HCT116 (cell line): ENCODE results near the gene LHFPL4.

Experiments used
- CBX3 ChIP-seq: IDR thresholded peaks from 2 replicates; pipeline ENCODE4 v1.6.1; 2012; ENCODE audit warnings: low read depth
- EZH2 ChIP-seq: fragments of 200-600 bp; sonication (generic); IDR thresholded peaks from 2 replicates; pipeline ENCODE4 v1.6.1; 2017; ENCODE audit warnings: antibody characterized with exemption, mixed run types
- ZNF274 ChIP-seq: fragments of 200-500 bp; sonication (Bioruptor generic); IDR thresholded peaks from 2 replicates; pipeline ENCODE4 v1.6.1; 2014; ENCODE audit warnings: mild to moderate bottlenecking, low read depth, low read length, inconsistent platforms
- TF ChIP-seq, protein P1 (sequence below), 3 experiments: fragments of 200-600 bp in 1 of 3; sonication (generic) in 1 of 3; IDR thresholded peaks in 2 of 3; conservative IDR thresholded peaks in 1 of 3; 2 replicates each; pipeline ENCODE4 v1.5.1; 2012 to 2017; ENCODE audit warnings: low read depth in 2 of 3, low read length in 2 of 3, antibody characterized with exemption in 1 of 3, borderline replicate concordance in 1 of 3, control low read depth in 1 of 3, mild to moderate bottlenecking in 1 of 3, mixed read lengths in 1 of 3, mixed run types in 1 of 3, moderate library complexity in 1 of 3; ENCODE audit not compliant: insufficient read depth in 1 of 3

DNA sequence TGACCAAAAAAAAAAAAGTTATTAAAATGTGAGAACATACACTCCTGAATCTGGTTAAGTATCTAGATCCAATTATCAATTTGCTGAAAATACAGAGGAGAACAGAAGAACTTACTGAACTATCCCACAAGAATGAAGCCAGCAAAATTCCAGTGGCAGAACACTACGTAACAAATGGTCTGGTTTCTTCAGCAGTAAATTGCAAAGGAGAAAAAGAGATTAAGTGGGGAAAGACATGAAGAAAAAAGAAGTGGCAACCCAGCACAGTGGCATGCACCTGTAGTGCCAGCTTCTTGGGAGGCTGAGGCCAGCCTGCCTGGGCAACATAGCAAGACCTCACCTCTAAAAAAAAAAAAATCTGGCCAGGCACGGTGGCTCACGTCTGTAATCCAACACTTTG is 62.1 kb downstream of the LHFPL4 start:
- TF ChIP-seq ZNF274 (no peak), CBX3 (no peak), EZH2 (no peak)
- TF ChIP-seq, protein P1, sequence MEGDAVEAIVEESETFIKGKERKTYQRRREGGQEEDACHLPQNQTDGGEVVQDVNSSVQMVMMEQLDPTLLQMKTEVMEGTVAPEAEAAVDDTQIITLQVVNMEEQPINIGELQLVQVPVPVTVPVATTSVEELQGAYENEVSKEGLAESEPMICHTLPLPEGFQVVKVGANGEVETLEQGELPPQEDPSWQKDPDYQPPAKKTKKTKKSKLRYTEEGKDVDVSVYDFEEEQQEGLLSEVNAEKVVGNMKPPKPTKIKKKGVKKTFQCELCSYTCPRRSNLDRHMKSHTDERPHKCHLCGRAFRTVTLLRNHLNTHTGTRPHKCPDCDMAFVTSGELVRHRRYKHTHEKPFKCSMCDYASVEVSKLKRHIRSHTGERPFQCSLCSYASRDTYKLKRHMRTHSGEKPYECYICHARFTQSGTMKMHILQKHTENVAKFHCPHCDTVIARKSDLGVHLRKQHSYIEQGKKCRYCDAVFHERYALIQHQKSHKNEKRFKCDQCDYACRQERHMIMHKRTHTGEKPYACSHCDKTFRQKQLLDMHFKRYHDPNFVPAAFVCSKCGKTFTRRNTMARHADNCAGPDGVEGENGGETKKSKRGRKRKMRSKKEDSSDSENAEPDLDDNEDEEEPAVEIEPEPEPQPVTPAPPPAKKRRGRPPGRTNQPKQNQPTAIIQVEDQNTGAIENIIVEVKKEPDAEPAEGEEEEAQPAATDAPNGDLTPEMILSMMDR (IDR thresholded peaks at IDR 0.05 in 2 of 3, conservative IDR thresholded peaks at IDR 0.05 in 1 of 3; ENCODE audit: borderline replicate concordance in 1 of 3, insufficient read depth in 1 of 3, low read depth in 2 of 3, low read length in 2 of 3): no peak
